GM19468 (cell line): ENCODE data around the gene GIT1.

Experiments
- ATAC-seq: cut with Tn5 transposase; IDR thresholded peaks from one replicate; pipeline ENCODE4 v1.9.1; 2021; ENCODE audit warnings: mild to moderate bottlenecking, moderate library complexity, moderate number of reproducible peaks; ENCODE audit not compliant: unreplicated experiment; ENCODE audit errors: extremely low read depth

The GIT1 gene

GRCh38 chr17:29546830-29547229 is 42.6 kb downstream of the GIT1 start:
- no peak for ATAC-seq

GRCh38 chr17:29546085-29546484 is 43.4 kb downstream of the GIT1 start:
- ATAC-seq = no peak

- ATAC-seq = no peak
These were observed 45.4 kb downstream of the GIT1 start for GRCh38 chr17:29544066-29544465.

GRCh38 chr17:29533976-29534375 is 55.5 kb downstream of the GIT1 start:
- no peak for ATAC-seq

GRCh38 chr17:29526322-29526721 is 63.1 kb downstream of the GIT1 start:
- ATAC-seq = no peak

GRCh38 chr17:29524692-29525091 is 64.8 kb downstream of the GIT1 start:
- ATAC-seq = no peak
